Epidermal melanocyte (primary cell): ENCODE data around the gene PRSS21.

Experiments
- DNase-seq: peaks from one replicate; pipeline ENCODE4 v3.0.0; 2011; ENCODE audit warnings: low spot score; ENCODE audit not compliant: insufficient read length

Gene PRSS21

GRCh38 chr16:2779978-2780898 is 36.8 kb upstream of the PRSS21 start:
- no peak for DNase-seq

DNA sequence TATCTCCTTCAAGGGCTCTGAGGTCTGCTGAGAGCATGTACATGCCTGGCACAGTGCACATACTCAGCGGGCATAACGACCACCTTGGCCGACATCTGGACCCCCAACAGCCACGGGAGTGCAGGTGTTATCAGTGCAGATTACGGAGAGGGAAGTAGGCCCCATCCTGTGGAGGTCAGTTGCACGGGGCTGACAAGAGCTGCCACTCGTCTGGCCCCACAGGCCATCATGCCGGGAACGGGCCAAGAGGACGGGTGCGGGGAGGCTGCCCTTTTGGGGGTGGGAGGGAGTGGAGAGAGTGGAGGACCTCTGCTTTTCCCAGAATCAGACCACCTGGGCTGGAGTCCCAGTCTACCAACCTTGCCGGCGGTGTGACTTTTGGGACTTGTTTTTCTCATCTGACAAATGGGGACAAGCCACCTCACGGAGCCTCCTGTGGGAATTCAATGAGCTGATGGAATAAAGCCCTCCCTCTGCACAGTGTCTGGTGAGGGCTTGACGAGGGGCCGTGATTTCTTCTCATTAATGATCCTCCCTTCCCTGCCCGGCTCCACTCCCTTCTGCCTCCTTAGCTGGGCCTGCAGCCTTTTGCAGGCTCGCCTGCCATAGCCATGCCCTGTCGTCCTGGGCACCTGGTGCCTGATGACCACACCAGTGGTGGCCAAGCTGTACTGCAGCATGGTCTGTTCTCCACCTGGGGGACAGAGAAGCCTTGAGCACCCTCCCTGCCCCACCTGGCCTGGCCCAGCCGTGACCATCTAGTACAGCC is 34.3 kb upstream of the PRSS21 start:
- DNase-seq, result no peak

DNA sequence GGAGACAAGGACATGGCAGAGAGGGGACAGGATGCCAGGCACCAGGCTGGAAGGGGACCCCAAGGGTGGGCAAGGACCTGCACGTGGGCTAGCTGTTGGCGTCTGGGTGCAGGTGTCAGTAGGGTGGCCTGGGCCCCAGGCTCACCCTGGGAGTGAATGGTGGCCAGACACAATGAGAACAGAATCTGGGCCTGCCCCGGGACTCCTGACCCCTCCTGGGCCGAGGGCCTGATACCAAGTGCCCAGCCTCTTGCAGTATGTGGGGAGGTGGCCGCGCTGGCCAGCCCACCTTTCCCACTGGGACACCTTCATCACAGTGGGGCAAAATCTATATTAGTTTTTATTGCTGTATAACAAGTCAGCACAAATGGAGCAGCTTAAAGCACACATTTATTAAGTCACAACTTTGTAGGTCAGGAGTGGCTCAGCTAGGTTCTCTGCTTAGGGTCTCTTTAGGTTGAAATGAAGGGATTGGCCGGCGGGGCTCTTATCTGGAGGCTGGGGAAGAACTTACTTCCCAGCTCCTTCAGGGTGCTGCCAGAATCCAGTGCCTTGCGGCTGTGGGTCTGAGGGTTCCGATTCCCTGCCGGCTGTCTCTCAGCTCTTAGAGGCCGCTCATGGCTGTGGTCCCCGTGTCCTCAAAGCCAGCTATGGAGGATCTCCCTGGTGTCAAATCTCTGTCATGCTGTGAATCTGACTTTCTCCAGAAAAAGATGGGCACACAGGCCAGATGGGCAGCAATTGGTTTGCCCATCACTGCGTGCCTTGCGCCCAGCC is 33.3 kb upstream of the PRSS21 start:
- no peak for DNase-seq

DNA sequence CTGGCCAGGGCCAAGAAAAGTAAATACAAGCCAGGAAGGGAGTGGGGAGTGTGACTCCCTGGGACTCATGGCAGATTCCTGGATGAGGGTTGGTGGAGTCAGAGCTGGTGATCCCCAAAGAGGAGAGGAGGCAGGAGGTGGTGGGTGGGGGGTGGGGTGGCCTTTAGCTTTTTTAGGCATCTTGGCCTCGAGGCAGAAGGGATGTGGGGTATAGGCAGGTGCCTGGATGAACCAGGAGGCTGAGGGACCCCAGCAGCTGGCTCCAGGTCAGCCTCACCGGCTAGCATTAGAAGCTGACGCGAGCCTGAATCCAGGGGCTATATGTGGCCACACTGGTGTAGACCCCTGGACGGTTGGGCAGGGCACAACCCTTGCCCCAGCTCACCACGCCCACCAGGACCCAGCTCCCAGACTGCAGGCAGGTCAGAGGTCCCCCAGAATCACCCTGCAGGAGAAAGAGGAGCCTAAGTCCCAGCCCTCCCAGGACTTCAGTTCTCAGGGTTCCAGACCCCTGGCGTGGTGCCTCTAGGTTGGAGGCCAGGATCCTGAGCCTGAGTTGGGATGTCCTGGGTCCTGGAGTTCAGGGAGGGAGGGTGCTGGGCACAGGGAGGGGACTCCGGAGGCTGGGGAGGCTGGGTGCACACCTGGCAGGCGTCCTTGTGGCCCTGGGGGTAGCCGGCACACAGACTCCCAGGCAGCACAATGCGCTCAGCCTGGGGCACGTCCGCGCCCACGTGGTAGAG is 32.5 kb upstream of the PRSS21 start:
- DNase-seq, result no peak

DNA sequence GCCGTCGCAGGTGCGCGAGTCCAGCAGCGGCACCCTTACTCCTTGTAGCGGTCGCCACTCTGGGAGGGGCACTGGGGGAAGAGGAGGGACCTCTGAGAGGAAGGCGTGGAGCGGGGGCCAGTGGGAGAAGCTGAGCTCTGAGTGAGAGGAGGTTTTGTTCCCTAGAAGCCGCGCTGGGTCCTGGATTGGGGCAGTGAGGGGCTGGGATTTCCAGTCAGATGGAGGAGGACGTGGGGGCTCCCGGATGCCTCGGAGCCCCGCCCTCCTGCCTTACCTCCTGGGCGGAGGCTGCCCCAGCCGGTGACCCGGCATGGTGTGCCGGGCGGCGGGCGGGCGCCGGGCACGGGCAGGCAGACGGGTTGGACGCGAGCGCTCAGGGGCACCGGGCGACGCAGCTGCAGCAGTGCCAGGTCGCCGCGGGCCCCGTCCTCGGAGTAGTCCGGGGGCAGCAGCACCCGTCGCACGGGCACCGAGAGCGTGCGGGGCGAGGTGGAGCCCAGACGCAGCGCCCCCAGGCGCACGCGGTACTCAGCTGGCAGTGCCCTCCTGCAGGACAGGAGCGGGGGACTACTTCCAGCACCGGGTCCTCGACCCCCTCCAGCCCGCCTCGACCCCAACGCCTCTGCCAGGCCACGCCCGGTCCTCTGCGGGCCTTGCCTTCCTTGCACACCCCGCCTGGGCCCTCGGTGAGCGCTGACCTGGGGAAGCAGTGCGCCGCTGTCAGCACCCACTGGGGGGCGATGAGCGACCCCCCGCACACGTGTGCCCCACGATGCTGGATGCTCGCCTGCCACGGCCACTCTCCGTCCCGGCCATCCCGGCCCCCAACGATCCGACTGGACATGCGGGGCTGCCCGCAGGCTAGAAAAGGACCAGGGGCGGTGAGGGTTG is 31.7 kb upstream of the PRSS21 start:
- no peak for DNase-seq

- no peak for DNase-seq
These were observed 30.8 kb upstream of the PRSS21 start for GRCh38 chr16:2786061-2786825.

DNA sequence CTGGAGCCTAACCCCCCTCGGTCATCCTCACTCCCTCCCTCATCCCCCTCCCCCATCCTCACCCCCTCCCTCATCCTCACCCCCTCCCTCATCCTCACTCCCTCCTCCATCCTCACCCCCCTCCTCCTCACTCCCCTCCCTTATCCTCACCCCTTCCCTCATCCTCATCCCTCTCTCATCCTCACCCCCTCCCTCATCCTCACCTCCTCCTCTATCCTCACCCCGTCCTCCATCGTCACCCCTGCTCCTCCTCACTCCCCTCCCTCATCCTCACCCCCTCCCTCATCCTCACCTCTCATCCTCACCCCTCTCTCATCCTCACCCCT is 30.2 kb upstream of the PRSS21 start:
- DNase-seq, result no peak

GRCh38 chr16:2787406-2787805 is 29.6 kb upstream of the PRSS21 start, which contains the start of gene PRSS33:
TSS of gene PRSS33 (minus strand) at chr16:2787560. CDS start at chr16:2786547, 1,013 bp downstream.
- no peak for DNase-seq

DNA sequence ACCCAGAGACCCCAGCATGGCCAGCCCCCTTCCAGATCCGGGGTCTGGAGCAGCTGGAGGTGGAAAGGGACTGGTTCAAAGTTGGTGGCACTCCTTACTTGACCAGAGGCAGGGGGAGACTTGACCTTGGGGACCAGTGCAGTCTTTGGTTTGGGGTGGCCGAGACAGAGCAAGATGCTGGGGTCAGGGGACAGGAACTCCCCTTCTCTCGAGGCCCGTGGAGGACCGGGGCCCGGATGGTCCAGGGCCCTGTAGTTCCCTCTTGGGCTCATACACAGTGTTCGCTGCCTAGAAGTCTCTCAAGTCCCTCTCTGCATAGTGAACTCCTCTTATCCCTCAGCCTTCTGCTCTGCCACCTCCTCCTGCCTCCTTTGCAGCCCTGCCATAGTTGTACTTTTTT is 29.1 kb upstream of the PRSS21 start:
- DNase-seq, result no peak

DNA sequence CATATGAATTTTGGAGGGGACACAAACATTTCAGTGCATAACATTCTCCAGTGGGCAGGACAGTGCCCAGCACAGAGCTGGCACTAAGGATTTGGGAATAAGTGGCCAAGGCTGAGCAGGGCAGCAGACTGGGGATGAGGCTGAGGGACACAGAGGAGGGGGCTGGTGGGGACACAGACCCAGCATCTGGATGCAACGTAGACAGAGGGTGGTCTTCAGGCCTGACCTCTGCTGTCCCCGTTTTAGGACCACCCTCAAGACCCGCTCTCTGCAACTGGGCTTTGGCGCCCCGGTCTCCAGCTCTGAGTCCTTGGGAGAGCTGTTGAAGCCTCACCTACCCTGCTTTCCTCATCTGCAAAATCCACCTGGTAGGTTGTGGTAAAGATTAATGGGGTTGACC is 26.4 kb upstream of the PRSS21 start:
- no peak for DNase-seq

GRCh38 chr16:2791174-2791573 is 25.9 kb upstream of the PRSS21 start:
- no peak for DNase-seq

GRCh38 chr16:2792940-2793339 is 24.1 kb upstream of the PRSS21 start:
- DNase-seq, result no peak

DNA sequence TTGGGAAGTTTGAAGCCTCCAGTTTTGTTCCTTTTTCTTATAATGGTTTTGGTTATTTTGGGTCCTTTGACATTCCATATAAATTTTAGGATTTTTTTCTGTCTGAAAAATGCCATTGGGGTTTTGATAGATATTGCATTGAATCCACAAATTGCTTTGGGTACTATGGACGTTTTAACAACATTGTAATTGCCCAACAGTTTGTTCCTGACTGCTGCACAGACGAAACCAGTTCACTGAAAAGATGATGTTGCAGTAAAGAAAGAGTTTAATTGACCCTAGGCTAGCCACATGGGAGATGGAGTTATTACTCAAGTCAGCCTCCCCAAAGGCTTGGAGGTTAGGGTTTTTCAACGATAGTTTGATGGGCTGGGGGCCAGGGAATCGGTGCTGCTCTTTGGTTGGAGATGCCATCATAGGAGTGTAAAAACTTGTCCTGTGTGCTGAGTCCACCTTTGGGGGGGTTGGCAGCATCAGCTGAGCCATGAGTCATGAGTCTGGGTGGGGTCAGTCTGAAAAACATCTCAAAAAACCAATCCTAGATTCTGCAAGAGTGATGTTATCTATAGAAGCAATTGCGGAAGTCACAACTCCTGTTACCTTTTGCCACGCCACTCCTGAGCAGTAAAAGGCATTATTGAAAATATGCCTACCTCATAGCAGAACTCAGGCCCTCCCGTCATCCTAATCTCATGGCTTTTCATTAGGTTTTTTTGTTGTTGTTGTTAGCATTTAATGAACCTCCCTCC is 21.5 kb upstream of the PRSS21 start:
- DNase-seq, result no peak

DNA sequence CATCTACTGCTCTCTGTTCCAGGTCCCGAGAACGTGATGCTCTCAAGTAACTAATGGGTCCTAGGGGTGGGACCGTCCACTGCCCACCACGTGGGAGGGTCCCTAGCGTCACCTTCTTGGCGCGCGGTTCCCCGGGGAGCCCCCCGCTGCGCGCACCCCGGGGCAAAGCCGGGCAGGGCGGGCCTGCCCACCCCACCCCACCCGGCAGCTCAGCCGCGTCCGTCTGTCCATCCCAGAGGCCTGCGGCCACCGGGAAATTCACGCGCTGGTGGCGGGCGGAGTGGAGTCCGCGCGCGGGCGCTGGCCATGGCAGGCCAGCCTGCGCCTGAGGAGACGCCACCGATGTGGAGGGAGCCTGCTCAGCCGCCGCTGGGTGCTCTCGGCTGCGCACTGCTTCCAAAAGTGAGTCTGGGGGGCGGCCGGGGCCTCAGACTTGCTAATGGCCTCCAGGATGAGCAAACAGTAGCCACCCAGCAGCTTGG is 18.3 kb upstream of the PRSS21 start:
- no peak for DNase-seq

DNA sequence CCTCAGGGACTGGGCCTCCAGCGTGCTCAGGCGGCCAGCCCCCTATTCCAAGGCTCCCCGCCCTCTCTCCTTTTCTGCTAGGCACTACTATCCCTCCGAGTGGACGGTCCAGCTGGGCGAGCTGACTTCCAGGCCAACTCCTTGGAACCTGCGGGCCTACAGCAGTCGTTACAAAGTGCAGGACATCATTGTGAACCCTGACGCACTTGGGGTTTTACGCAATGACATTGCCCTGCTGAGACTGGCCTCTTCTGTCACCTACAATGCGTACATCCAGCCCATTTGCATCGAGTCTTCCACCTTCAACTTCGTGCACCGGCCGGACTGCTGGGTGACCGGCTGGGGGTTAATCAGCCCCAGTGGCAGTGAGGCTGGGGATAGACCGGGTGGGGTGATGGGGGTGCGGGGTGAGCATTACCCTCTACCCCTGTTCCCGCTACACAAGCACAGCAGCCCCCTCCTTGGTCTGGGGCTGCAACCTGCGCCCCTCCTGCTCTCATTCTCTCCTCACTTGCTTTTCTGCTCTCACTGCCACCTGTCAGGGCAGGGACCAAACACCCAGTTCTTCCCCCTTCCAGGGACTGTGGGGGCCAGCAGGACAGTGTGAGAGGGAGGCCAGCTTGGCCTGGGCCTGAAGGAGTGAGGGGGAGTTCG is 17.7 kb upstream of the PRSS21 start:
- no peak for DNase-seq

- DNase-seq, result no peak
These were observed 17.2 kb upstream of the PRSS21 start for GRCh38 chr16:2799859-2800226.

DNA sequence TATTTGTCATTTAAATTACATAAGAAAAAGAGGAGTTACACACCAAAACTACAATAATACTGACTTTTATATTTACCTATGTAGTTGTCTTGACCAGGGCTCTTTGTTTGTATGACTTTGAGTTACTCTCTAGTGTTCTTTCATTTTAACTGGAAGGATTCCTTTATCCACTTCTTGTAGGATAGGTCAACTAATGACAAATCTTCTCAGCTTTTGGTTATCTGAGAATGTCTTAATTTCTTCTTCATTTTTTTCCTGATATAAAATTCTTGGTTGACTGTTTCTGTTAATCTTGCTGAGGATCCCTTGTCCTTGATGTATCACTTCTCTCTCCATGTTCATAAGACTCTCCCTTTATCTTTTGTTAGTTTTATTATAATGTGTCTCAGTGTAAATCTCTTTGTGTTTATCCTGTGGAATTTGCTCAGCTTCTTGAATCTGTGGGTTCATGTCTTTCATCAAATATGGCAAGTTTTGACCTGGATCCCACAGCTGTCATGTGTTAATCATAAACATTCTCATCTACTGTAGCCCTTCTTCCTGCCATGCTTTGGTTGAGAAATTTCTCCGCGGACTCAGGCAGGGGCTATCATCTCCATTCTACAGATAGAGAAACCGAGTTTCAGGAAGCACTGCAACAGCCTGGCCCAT is 13.4 kb upstream of the PRSS21 start:
- DNase-seq, result no peak

GRCh38 chr16:2804728-2805127 is 12.3 kb upstream of the PRSS21 start:
- no peak for DNase-seq
